ENCODE measurements around the gene OAF. TPM values are rescaled to one million over a fixed set of nuclear protein-coding genes. Genes with fewer than 3 reads are reported as not detected.

Gene OAF
- polyA plus RNA-seq, 2 of the 4 experiments (the other 2 are of a cell fraction): 3.0 to 3.8 TPM

DNA sequence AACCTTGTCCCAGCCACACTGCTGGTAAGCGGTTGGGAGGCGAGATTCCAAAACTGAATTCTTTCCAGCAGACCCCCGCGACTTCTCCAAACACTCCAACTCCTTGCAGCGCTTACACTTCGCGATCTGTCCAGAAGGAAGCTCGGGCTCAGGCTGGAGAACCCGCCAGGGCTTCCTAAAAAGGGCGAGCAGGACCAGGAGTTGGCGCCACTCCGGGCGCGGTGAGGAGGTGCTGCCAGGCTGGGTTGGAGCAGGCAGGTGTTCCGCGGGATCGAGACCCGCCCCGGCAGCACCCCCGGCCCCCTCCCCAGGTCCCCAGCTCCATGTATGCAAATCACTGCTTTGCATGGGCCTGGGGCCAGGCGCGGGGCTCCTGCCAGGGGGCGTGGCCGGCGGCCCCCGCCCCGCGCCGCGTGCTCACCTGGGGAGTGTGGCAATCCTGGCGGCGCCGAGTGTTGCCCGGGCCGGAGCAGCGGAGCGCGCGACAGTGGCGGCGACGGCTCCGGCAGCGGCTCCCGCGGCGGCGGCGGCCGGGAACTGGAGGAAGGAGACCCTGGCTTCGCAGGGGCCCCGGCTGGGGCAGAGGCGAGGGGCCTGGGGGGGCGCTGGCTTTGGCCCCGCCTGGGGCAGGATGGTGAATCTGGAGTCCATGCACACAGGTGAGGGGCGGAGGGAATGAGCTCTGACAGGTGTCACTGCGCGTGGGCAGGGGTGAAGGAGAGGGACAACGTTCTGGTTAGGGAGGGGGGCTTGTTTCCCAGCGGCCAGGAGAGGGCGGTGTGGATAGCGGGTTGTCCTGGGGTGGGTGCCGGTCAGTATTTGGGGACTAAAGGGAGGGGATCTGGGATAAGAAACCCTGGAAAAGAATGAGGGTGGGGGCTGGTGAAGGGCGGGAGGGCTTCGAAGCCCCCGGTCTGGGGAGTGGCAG lies 29.1 kb downstream of the OAF start, which contains the start of gene POU2F3:
TSS of gene POU2F3 (plus strand) at position 428 of the 928 bp plus-strand sequence. CDS start at position 632, 204 bp downstream.
- Histone ChIP-seq H3K4me1 (no peaks in the 10 kb centered on the region), H3K27ac (no peak within 1 kb of the TSS), H3K4me3 (no peak within 1 kb of the TSS), H3K9me3 (no peaks in the 10 kb centered on the region), H3K4me2 (peak within 1 kb of the TSS; percentile 23; the same call in 1 of the 3 replicates)
- ATAC-seq: no peak
- no peak for TF ChIP-seq EHMT2 (IDR thresholded peaks at IDR 0.05; ENCODE audit: low read depth)
- no peak for TF ChIP-seq NFE2L2 (conservative IDR thresholded peaks at IDR 0.05; ENCODE audit: low read length)
- TF ChIP-seq MAX (IDR thresholded peaks at IDR 0.05): no peak
- no peak for DNase-seq (ENCODE audit: low read depth in 1 of 2, low spot score in 1 of 2)
- WGBS (ENCODE audit: missing lambda C conversion rate): 22% methylated on average over 20 of the region's 66 CpGs
- no peak for FAIRE-seq
- CTCF ChIA-PET: interaction anchor here (19.9 kb wide), 1 partner anchor 63 kb away, joined by 407 read pairs; no protein-coding TSS in a partner anchor
- POLR2A ChIA-PET: no interaction called here

- WGBS (ENCODE audit: missing lambda C conversion rate): 84% methylated on average over 2 of the region's 2 CpGs
These were observed 30.0 kb downstream of the OAF start for GRCh38 chr11:120240866-120241265.

DNA sequence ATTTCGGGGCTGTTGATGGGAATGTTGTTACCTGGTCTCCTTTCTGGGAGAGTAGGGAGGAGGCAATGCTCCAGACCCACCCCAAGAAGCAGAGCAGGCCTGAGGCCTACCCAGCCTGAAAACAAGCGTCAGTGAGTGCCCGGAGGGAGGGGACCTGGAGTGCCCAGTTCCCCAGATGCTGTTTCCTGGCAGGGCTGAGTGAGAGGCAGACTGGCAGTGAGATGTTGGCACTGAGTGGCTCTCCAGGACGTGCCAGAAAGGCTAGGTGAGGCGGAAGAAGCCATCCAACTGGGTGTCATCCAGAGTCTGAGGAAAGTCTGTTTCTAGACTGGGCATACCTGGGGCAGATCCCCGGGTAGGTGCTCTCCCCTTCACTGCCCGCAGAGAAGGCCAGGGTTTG lies 30.4 kb downstream of the OAF start:
- POLR2A ChIA-PET: no interaction called here
- no peak overlapping the region for H3K4me3 ChIP-seq
- H3K9me3 ChIP-seq: no peaks in the 10 kb centered on the region
- no peak overlapping the region for H3K4me2 ChIP-seq
- FAIRE-seq (no peak), DNase-seq (ENCODE audit: low read depth in 1 of 2, low spot score in 1 of 2) (no peak), ATAC-seq (no peak)
- no peaks in the 10 kb centered on the region for H3K4me1 ChIP-seq
- WGBS (ENCODE audit: missing lambda C conversion rate): 52% methylated on average over 2 of the region's 7 CpGs
- CTCF ChIA-PET: interaction anchor here (11.3 kb wide), 1 partner anchor 60 kb away, joined by 104 read pairs; no protein-coding TSS in a partner anchor
- no peak for TF ChIP-seq RNF2 (IDR thresholded peaks at IDR 0.05; ENCODE audit: borderline replicate concordance, low read depth)
- TF ChIP-seq EP300 (IDR thresholded peaks at IDR 0.05): no peak
- TF ChIP-seq ZC3H11A (IDR thresholded peaks at IDR 0.05): no peak
- no peak for TF ChIP-seq NFE2L2 (conservative IDR thresholded peaks at IDR 0.05; ENCODE audit: low read length)
- TF ChIP-seq EHMT2 (IDR thresholded peaks at IDR 0.05; ENCODE audit: low read depth): no peak
- TF ChIP-seq KDM1A (IDR thresholded peaks at IDR 0.05; ENCODE audit: low read depth): no peak
- no peak for TF ChIP-seq HOXA7 (CRISPR knock-in tag; IDR thresholded peaks at IDR 0.05)
- no peak for TF ChIP-seq RCOR1 (IDR thresholded peaks at IDR 0.05; ENCODE audit: low read depth, low read length)
- no peak for TF ChIP-seq HES2 (IDR thresholded peaks at IDR 0.05)
- no peak for TF ChIP-seq FOXS1 (CRISPR knock-in tag; IDR thresholded peaks at IDR 0.05)
- TF ChIP-seq ZSCAN20 (CRISPR knock-in tag; IDR thresholded peaks at IDR 0.05): no peak
- no peak overlapping the region for H3K27ac ChIP-seq

More at GRCh38 chr11:120240866-120241265, 30.0 kb downstream of the OAF start:
- H3K27ac ChIP-seq: no peak overlapping the region
- H3K4me2 ChIP-seq: no peak overlapping the region
- FAIRE-seq (no peak), DNase-seq (ENCODE audit: low read depth in 1 of 2, low spot score in 1 of 2) (no peak), ATAC-seq (no peak)
- no peaks in the 10 kb centered on the region for H3K9me3 ChIP-seq
- no peak overlapping the region for H3K4me3 ChIP-seq
- no peak for TF ChIP-seq RCOR1 (IDR thresholded peaks at IDR 0.05; ENCODE audit: low read depth, low read length)
- CTCF ChIA-PET: interaction anchor here (19.9 kb wide), 1 partner anchor 63 kb away, joined by 407 read pairs; no protein-coding TSS in a partner anchor
- H3K4me1 ChIP-seq: no peaks in the 10 kb centered on the region
- POLR2A ChIA-PET: no interaction called here

GRCh38 chr11:120243221-120243620 lies 32.4 kb downstream of the OAF start:
- FAIRE-seq (no peak), DNase-seq (ENCODE audit: low read depth in 1 of 2, low spot score in 1 of 2) (no peak), ATAC-seq (no peak)
- Histone ChIP-seq H3K9me3 (no peaks in the 10 kb centered on the region), H3K4me2 (no peak overlapping the region), H3K4me1 (no peaks in the 10 kb centered on the region), H3K27ac (no peak overlapping the region), H3K4me3 (no peak overlapping the region)
- TF ChIP-seq JUNB (IDR thresholded peaks at IDR 0.05) (no peak), BHLHE40 (IDR thresholded peaks at IDR 0.05; ENCODE audit: low read depth, low read length) (no peak), TFCP2L1 (CRISPR knock-in tag; IDR thresholded peaks at IDR 0.05) (no peak), CEBPB (IDR thresholded peaks at IDR 0.05) (no peak), ZSCAN20 (CRISPR knock-in tag; IDR thresholded peaks at IDR 0.05) (no peak), JUN (IDR thresholded peaks at IDR 0.05) (no peak)
- TF ChIP-seq, protein P1, sequence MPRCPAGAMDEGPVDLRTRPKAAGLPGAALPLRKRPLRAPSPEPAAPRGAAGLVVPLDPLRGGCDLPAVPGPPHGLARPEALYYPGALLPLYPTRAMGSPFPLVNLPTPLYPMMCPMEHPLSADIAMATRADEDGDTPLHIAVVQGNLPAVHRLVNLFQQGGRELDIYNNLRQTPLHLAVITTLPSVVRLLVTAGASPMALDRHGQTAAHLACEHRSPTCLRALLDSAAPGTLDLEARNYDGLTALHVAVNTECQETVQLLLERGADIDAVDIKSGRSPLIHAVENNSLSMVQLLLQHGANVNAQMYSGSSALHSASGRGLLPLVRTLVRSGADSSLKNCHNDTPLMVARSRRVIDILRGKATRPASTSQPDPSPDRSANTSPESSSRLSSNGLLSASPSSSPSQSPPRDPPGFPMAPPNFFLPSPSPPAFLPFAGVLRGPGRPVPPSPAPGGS (IDR thresholded peaks at IDR 0.05): no peak
- CTCF ChIA-PET: interaction anchor here (0.8 to 11.3 kb wide), 5 partner anchors 9 to 63 kb away, joined by 3 to 104 read pairs (median 3); no protein-coding TSS in a partner anchor
- 65% methylated on average over 2 of the region's 4 CpGs for WGBS (ENCODE audit: missing lambda C conversion rate)
- POLR2A ChIA-PET: no interaction called here

Measured in A549 (cell line).